Ovary (tissue), 9 donors: ENCODE measurements around the gene OGN. TPM values are rescaled to one million over a fixed set of nuclear protein-coding genes. Genes with fewer than 3 reads are reported as not detected.

Experiments used
- DNase-seq, 5 donors: peaks; one replicate each; pipeline ENCODE4 v3.0.0-alpha.2; 2019 to 2020
- H3K27ac ChIP-seq, 2 donors: fragments of 200-600 bp; one replicate each; pipeline versions ENCODE4 v1.5.1 to v1.8.0; 2019 to 2022
- H3K27me3 ChIP-seq: fragments of 200-600 bp; one replicate; pipeline ENCODE4 v1.8.0; 2022
- H3K36me3 ChIP-seq: fragments of 200-600 bp; sonication (generic); one replicate; pipeline ENCODE4 v1.5.1; 2019
- H3K4me1 ChIP-seq: one replicate; pipeline ENCODE4 v1.8.1; 2013; ENCODE audit warnings: mild to moderate bottlenecking, moderate library complexity; ENCODE audit not compliant: insufficient read depth
- H3K4me3 ChIP-seq: fragments of 200-600 bp; sonication (generic); one replicate; pipeline ENCODE4 v1.5.1; 2017
- H3K9me3 ChIP-seq, 2 donors: fragments of 200-600 bp in 1 of 2; sonication (generic) in 1 of 2; one replicate each; pipeline versions ENCODE4 v1.5.1 to v1.8.1; 2013 to 2019; ENCODE audit warnings: mild to moderate bottlenecking in 1 of 2, moderate library complexity in 1 of 2
- EP300 ChIP-seq: sonication (generic); formaldehyde crosslinking; IDR thresholded peaks from one replicate; pipeline ENCODE4 v1.6.1; 2017; ENCODE audit warnings: antibody characterized with exemption
- POLR2A ChIP-seq: fragments of 450-650 bp; IDR thresholded peaks from one replicate; pipeline ENCODE4 v1.6.1; 2017; ENCODE audit warnings: antibody characterized with exemption, mild to moderate bottlenecking, moderate library complexity
- WGBS, 3 donors: extraction: QIAGEN DNeasy Blood & Tissue Kit in 1 of 3; methylation state at CpG; one replicate each; pipeline versions ENCODE4 v1.1.5 to v1.1.7; 2013 to 2017; 5-methylcytosine and 5-hydroxymethylcytosine counted together
- intact Hi-C, 4 donors: fragments of 100-400 bp; cut with DNase I; formaldehyde crosslinking; loops; one replicate each; pipeline versions ENCODE4 v1.11.0 to v1.15.1; 2022 to 2023
- polyA plus RNA-seq, 2 donors: library from polyadenylated mRNA; stranded (reverse); fragments of 200-250 nt in 1 of 2; fragments of 350-450 nt in 1 of 2; fragmentation: Illumina TruSeq in 1 of 2; extraction: RNeasy Lipid Tissue Mini Kit (QIAGEN cat#74804) in 1 of 2; gene quantifications; one replicate each; pipeline ENCODE4 v1.2.3, GENCODE V29; 2013 to 2014
- total RNA-seq, 7 donors: library from RNA; depleted of rRNA in 2 of 7; stranded (reverse); fragments of >200 nt in 2 of 7; fragmentation: NEBNext Ultra II Directional in 3 of 7; extraction: Animal tissue kit (Norgen Biotek cat#: 25700) in 3 of 7; gene quantifications; one replicate each; pipeline versions ENCODE4 v1.1.0 to v1.2.4, GENCODE V29; 2016 to 2023
- TF ChIP-seq, protein P1 (sequence below), 3 donors: fragments of 450-650 bp in 2 of 3; fragments of 200-600 bp in 1 of 3; IDR thresholded peaks; one replicate each; pipeline versions ENCODE4 v1.5.1 to v1.8.0; 2016 to 2022; ENCODE audit warnings: antibody characterized with exemption in 3 of 3, mild to moderate bottlenecking in 1 of 3
- donor health status: DM: no; HTN: no; CAD: no; lungs with moderate emphysema.
- donor health status: DM: no; HTN: no; CAD: no.
- donor health status: Bipolar disorder and iron deficiency.
- donor health status: DM: yes; HTN: yes; CAD: no.
- donor health status: DM: no; HTN: no; CAD: no.
- donor health status: DM: yes; HTN: yes; CAD: no.

OGN gene
- total and polyA plus RNA-seq, 9 donors: 19.3 to 217 (median 63.2) TPM

DNA sequence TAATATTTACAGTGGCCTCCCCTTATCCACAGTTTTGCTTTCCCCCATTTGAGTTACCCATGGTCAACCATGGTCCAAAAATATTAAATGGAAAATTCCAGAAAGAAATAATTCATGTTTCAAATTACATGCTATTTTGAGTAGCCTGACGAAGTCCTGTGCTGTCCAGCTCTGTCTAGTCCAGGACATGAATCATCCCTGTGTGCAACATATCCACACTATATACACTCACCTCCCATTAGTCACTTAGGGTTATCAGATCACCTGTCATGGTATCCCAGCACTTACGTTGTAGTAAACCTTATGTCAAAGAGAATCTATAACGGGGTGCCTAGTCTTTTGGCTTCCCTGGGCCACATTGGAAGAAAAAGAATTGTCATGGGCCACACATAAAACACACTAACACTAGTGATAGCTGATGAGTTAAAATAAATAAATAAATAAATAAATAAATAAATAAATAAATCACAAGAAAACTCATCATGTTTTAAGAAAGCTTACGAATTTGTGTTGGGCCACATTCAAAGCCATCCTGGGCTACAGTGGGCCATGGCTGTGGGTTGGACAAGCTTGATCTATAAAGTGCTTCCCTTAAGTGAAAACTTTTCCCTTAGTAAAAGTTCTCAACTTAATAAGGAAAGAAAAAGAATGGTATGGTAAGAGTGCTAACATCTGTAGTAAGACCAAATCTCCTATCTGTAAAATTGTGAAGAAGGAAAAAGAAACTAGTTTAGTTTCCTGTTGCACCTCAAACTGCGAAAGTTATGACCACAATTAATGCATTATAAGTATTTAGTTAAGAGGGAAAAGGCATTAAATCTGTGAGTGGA is 35.8 kb upstream of the OGN start:
- Histone ChIP-seq H3K36me3 (no peaks in the 10 kb centered on the region), H3K27me3 (no peaks in the 10 kb centered on the region), H3K27ac (no peak overlapping the region), H3K9me3 (no peaks in the 10 kb centered on the region), H3K4me3 (no peak overlapping the region), H3K4me1 (peaks cover 2% of the 10 kb centered on the region)
- no peak for DNase-seq
- WGBS, 3 donors: 86 to 90% (median 89%) methylated on average over 5 of the region's 5 CpGs
- intact Hi-C loops: loop anchor here (5.0 to 10.0 kb wide), 3 partner anchors 98 to 195 kb away; no protein-coding TSS in a partner anchor
- no peak for TF ChIP-seq POLR2A

DNA sequence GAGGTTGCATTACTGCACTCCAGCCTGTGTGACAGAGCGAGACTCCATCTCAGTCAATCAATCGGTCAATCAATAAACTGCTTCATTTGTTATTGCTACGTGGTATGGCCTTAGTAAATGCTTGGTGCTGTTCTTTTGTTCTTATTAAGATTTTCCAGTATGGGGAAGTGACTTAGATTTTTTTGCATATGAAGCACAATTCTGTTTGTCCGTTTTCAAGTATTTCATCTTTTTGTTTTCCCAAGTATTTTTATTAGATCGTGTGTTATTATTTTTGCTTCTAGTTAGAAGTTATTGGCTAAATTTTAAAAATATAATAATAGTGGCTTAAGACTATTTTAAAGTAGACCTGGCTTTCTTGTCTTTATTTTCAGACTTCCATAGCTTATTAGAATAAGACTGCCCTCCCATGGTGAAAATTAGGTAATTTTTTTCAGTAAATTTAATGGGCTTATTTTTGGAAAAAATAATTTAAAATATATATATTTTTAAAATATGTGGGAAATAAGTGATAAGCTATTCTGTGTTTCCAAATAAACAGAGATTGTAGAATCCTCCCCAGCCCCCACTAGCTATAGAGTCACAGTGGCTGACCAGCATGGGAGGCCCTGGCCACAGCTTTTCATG is 34.6 kb upstream of the OGN start:
- H3K4me3 ChIP-seq: no peak overlapping the region
- H3K27ac ChIP-seq: no peak overlapping the region
- H3K4me1 ChIP-seq: peaks cover 2% of the 10 kb centered on the region
- H3K27me3 ChIP-seq: no peaks in the 10 kb centered on the region
- TF ChIP-seq, protein P1, sequence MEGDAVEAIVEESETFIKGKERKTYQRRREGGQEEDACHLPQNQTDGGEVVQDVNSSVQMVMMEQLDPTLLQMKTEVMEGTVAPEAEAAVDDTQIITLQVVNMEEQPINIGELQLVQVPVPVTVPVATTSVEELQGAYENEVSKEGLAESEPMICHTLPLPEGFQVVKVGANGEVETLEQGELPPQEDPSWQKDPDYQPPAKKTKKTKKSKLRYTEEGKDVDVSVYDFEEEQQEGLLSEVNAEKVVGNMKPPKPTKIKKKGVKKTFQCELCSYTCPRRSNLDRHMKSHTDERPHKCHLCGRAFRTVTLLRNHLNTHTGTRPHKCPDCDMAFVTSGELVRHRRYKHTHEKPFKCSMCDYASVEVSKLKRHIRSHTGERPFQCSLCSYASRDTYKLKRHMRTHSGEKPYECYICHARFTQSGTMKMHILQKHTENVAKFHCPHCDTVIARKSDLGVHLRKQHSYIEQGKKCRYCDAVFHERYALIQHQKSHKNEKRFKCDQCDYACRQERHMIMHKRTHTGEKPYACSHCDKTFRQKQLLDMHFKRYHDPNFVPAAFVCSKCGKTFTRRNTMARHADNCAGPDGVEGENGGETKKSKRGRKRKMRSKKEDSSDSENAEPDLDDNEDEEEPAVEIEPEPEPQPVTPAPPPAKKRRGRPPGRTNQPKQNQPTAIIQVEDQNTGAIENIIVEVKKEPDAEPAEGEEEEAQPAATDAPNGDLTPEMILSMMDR (IDR thresholded peaks at IDR 0.05): no peak
- TF ChIP-seq POLR2A (no peak), EP300 (no peak)
- no peaks in the 10 kb centered on the region for H3K9me3 ChIP-seq
- intact Hi-C loops: loop anchor here in 3 of 4 donors (5.0 to 10.0 kb wide), 3 partner anchors 97 to 196 kb away; no protein-coding TSS in a partner anchor
- DNase-seq: no peak
- WGBS, 3 donors: 45 to 48% (median 47%) methylated on average over 5 of the region's 5 CpGs
- no peaks in the 10 kb centered on the region for H3K36me3 ChIP-seq

DNA sequence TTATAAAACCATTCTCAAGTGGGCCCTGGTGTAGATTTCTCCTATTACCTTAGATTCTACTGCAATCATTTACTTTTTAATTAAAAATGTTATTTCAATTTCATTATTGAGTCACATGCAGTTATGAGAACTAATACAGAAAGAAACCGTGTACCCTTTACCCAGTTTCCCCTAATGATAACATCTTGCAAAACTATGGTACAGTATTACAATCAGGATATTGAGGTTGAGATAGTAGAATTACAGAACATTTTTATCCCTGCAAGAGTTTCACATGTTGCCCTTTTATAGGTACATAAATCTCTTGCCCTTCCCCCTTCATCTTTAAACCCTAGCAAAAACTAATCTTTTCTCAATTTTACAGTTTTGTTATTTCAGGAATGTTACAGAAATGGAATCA is 30.9 kb upstream of the OGN start:
- Histone ChIP-seq H3K27me3 (no peaks in the 10 kb centered on the region), H3K4me1 (peaks cover 2% of the 10 kb centered on the region), H3K27ac (no peak overlapping the region), H3K4me3 (no peak overlapping the region), H3K9me3 (no peaks in the 10 kb centered on the region), H3K36me3 (no peaks in the 10 kb centered on the region)
- 85 to 98% (median 96%) methylated on average over 1 of the region's 1 CpG for WGBS, 3 donors
- DNase-seq: no peak
- intact Hi-C loops: loop anchor here in 3 of 4 donors (5.0 to 10.0 kb wide), 3 partner anchors 93 to 200 kb away; no protein-coding TSS in a partner anchor
- TF ChIP-seq, protein P1 (IDR thresholded peaks at IDR 0.05): no peak
- no peak for TF ChIP-seq EP300

DNA sequence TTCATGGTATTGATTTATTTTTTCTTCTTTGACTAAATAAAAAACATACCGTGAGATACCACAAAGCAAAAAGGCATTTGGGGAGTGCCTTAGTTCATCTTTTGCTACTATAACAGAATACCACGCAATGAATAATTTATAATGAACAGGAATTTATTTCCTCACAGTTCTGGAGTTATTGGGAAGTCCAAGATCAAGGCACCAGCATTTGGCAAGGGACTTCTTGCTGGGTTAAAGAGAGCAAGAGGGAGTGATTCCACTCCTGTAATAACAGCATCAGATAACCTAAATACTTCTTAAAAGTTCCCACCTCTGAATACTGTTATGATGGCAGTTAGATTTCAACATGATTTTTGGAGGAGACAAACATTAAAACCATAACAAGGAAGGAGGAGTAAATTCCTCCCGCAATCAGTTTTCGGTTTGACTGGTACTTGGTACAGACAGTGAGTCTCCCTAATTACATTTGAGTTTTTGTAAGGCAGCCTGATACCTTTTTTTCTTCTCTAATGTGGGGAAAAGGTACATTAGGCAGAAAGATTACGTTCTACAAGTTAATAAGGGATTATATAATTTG is 28.7 kb upstream of the OGN start:
- DNase-seq: no peak

More for the DNA sequence above, 28.7 kb upstream of the OGN start:
- Histone ChIP-seq H3K4me3 (no peak overlapping the region), H3K27me3 (no peaks in the 10 kb centered on the region), H3K4me1 (no peaks in the 10 kb centered on the region), H3K36me3 (no peaks in the 10 kb centered on the region), H3K27ac (peak overlapping the region in 1 of 2 donors; percentile 35), H3K9me3 (no peaks in the 10 kb centered on the region)
- intact Hi-C loops: loop anchor here in 2 of 4 donors (5.0 to 10.0 kb wide), 2 partner anchors 81 to 202 kb away; no protein-coding TSS in a partner anchor
- WGBS, 3 donors: 15 to 27% (median 26%) methylated on average over 5 of the region's 5 CpGs
- TF ChIP-seq, protein P1 (IDR thresholded peaks at IDR 0.05): no peak
- TF ChIP-seq POLR2A (no peak), EP300 (no peak)
